HG02623 (cell line): ENCODE measurements around the gene DYNLT3.

Source experiments
- ATAC-seq: cut with Tn5 transposase; IDR thresholded peaks from one replicate; pipeline ENCODE4 v1.9.1; 2021; ENCODE audit warnings: moderate library complexity; ENCODE audit not compliant: unreplicated experiment

Gene DYNLT3

GRCh38 chrX:37844622-37845021, 2.7 kb downstream of the DYNLT3 start:
- no peak for ATAC-seq

- no peak for ATAC-seq
Measured at GRCh38 chrX:37840931-37841330, 6.4 kb downstream of the DYNLT3 start.

GRCh38 chrX:37834937-37835336, 12.4 kb downstream of the DYNLT3 start:
- ATAC-seq: no peak

- no peak for ATAC-seq
Measured at GRCh38 chrX:37830371-37830770, 17.0 kb downstream of the DYNLT3 start.

- ATAC-seq: no peak
Measured at GRCh38 chrX:37829721-37830120, 17.6 kb downstream of the DYNLT3 start.

- ATAC-seq: peak; percentile 61
Measured at GRCh38 chrX:37825215-37825842, 22.0 kb downstream of the DYNLT3 start.

- no peak for ATAC-seq
Measured at GRCh38 chrX:37824491-37825214, 22.7 kb downstream of the DYNLT3 start.

GRCh38 chrX:37820646-37821045, 26.7 kb downstream of the DYNLT3 start:
- no peak for ATAC-seq

GRCh38 chrX:37818031-37818430, 29.3 kb downstream of the DYNLT3 start:
- peak; percentile 41 for ATAC-seq

- no peak for ATAC-seq
Measured at GRCh38 chrX:37817579-37817978, 29.8 kb downstream of the DYNLT3 start.

GRCh38 chrX:37817176-37817575, 30.2 kb downstream of the DYNLT3 start:
- ATAC-seq: no peak

GRCh38 chrX:37816766-37817165, 30.6 kb downstream of the DYNLT3 start:
- ATAC-seq: no peak

- ATAC-seq: no peak
Measured at GRCh38 chrX:37815366-37815765, 32.0 kb downstream of the DYNLT3 start.

GRCh38 chrX:37813570-37813969, 33.8 kb downstream of the DYNLT3 start:
- ATAC-seq: no peak

GRCh38 chrX:37812110-37812509, 35.3 kb downstream of the DYNLT3 start:
- no peak for ATAC-seq

- no peak for ATAC-seq
Measured at GRCh38 chrX:37809970-37810369, 37.4 kb downstream of the DYNLT3 start.

GRCh38 chrX:37803057-37803456, 44.3 kb downstream of the DYNLT3 start:
- no peak for ATAC-seq

- no peak for ATAC-seq
Measured at GRCh38 chrX:37802028-37802427, 45.3 kb downstream of the DYNLT3 start.

- no peak for ATAC-seq
Measured at GRCh38 chrX:37800717-37801116, 46.7 kb downstream of the DYNLT3 start.

- ATAC-seq: no peak
Measured at GRCh38 chrX:37799936-37800335, 47.4 kb downstream of the DYNLT3 start.

GRCh38 chrX:37796805-37797204, 50.6 kb downstream of the DYNLT3 start:
- ATAC-seq: peak; percentile 87

GRCh38 chrX:37796310-37796709, 51.1 kb downstream of the DYNLT3 start:
- no peak for ATAC-seq
